K562 (cell line): ENCODE results near the gene NDUFS8. TPM values are rescaled to one million over a fixed set of nuclear protein-coding genes. Genes with fewer than 3 reads are reported as not detected.

Experiments
- ATAC-seq: fragments of 200-7000 bp; cut with Tn5 transposase; 3 replicates; pipeline ENCODE4 v1.9.1; 2020; ENCODE audit warnings: moderate library complexity
- BruUV-seq: library from RNA; stranded (reverse); fragments of 400-500 nt; replicated peaks from 2 replicates; lab custom pipeline; 2021; lab: Mats Ljungman, UMichigan
- CTCF ChIA-PET: fragments of 300-600 bp; formaldehyde crosslinking; extraction: SDS; loops from one replicate; lab custom pipeline; 2021; ENCODE audit warnings: low intra/inter-chr PET ratio; lab: Yijun Ruan, JAX
- POLR2A ChIA-PET: fragments of 300-600, 350-650 bp; sonication (Branson Sonifier 250); formaldehyde crosslinking; extraction: SDS; loops from one replicate; lab custom pipeline; 2021; ENCODE audit warnings: antibody characterized with exemption, inconsistent platforms; lab: Yijun Ruan, JAX
- DNase-seq, 4 experiments: peaks; one replicate each; pipeline versions ENCODE4 v3.0.0 to v3.0.0-alpha.2; 2011 to 2018; ENCODE audit warnings: low spot score in 3 of 4, mixed read lengths in 3 of 4; ENCODE audit errors: extremely low read depth in 1 of 4
- FAIRE-seq: peaks from 2 replicates; lab custom pipeline; 2011; peaks lifted over from hg19 to GRCh38; lab: Jason Lieb, UNC
- H2AFZ ChIP-seq: 2 replicates; pipeline ENCODE4 v1.6.0; 2011; ENCODE audit warnings: low read depth, low read length, control low read depth, inconsistent platforms
- H3K27ac ChIP-seq: fragments of 200-600 bp; 3 replicates; pipeline ENCODE4 v1.8.0; 2011; ENCODE audit warnings: low read depth, mild to moderate bottlenecking, control low read depth, inconsistent platforms, low read length, moderate library complexity, mixed read lengths; ENCODE audit errors: extremely low read depth
- H3K27me3 ChIP-seq, 2 experiments: fragments of 300-600 bp in 1 of 2; 2 replicates in 1 of 2; 3 replicates in 1 of 2; pipeline versions ENCODE4 v1.6.0 to v1.8.0; 2011; ENCODE audit warnings: inconsistent platforms in 2 of 2, low read length in 2 of 2, mild to moderate bottlenecking in 1 of 2, mixed read lengths in 1 of 2, moderate library complexity in 1 of 2; ENCODE audit not compliant: control insufficient read depth in 2 of 2, insufficient read depth in 2 of 2
- H3K36me3 ChIP-seq: fragments of 300-600 bp; 3 replicates; pipeline ENCODE4 v1.8.0; 2011; ENCODE audit warnings: mild to moderate bottlenecking, low read length, inconsistent platforms; ENCODE audit not compliant: control insufficient read depth, insufficient read depth
- H3K4me1 ChIP-seq, 2 experiments: fragments of 200-600 bp in 1 of 2; replicated peaks in 1 of 2; 2 replicates in 1 of 2; 3 replicates in 1 of 2; pipeline versions ENCODE4 v1.5.1 to v1.8.0; 2011; ENCODE audit warnings: inconsistent platforms in 2 of 2, low read length in 2 of 2, mild to moderate bottlenecking in 1 of 2, mixed read lengths in 1 of 2, moderate library complexity in 1 of 2; ENCODE audit not compliant: control insufficient read depth in 2 of 2, insufficient read depth in 2 of 2
- H3K4me2 ChIP-seq: 2 replicates; pipeline ENCODE4 v1.6.1; 2011; ENCODE audit warnings: low read length, control low read depth, inconsistent platforms, mixed read lengths; ENCODE audit not compliant: insufficient read depth
- H3K4me3 ChIP-seq: fragments of 200-600 bp; sonication (generic), shearing (Covaris generic); 2 replicates; pipeline ENCODE4 v1.5.1; 2016; ENCODE audit warnings: control low read depth, inconsistent platforms
- H3K79me2 ChIP-seq: fragments of 200-600 bp; 3 replicates; pipeline ENCODE4 v1.8.0; 2011; ENCODE audit warnings: low read length, inconsistent platforms; ENCODE audit not compliant: control insufficient read depth, insufficient read depth
- H3K9ac ChIP-seq, 2 experiments: 2 replicates each; pipeline versions ENCODE4 v1.6.0 to v1.6.1; 2011; ENCODE audit warnings: low read depth in 2 of 2, low read length in 2 of 2, control low read depth in 1 of 2, inconsistent platforms in 1 of 2, mild to moderate bottlenecking in 1 of 2, mixed read lengths in 1 of 2; ENCODE audit not compliant: insufficient read depth in 1 of 2
- H3K9me1 ChIP-seq: one replicate; pipeline ENCODE4 v1.6.0; 2011; ENCODE audit warnings: inconsistent platforms, mild to moderate bottlenecking, low read length, moderate library complexity; ENCODE audit not compliant: control insufficient read depth, insufficient read depth
- H3K9me3 ChIP-seq: replicated peaks from 2 replicates; pipeline ENCODE4 v1.5.1; 2011; ENCODE audit warnings: low read depth, low read length, inconsistent platforms; ENCODE audit not compliant: control insufficient read depth, insufficient read depth
- H4K20me1 ChIP-seq: replicated peaks from 2 replicates; pipeline ENCODE4 v1.6.1; 2011; ENCODE audit warnings: low read length, inconsistent platforms, mixed read lengths; ENCODE audit not compliant: control insufficient read depth, insufficient read depth
- BRD4 ChIP-seq: fragments of 200-600 bp; sonication (generic); IDR thresholded peaks from 2 replicates; pipeline ENCODE4 v1.6.1; 2017; ENCODE audit warnings: inconsistent platforms
- CBX3 ChIP-seq, 2 experiments: IDR thresholded peaks; 1 replicate in 1 of 2; 2 replicates in 1 of 2; pipeline ENCODE4 v1.6.1; 2012; ENCODE audit warnings: inconsistent platforms in 2 of 2, low read length in 2 of 2, borderline replicate concordance in 1 of 2, control low read depth in 1 of 2
- FOSL1 ChIP-seq: fragments of 200-800 bp; sonication (Bioruptor generic); conservative IDR thresholded peaks from 2 replicates; pipeline ENCODE4 v1.6.1; 2016; ENCODE audit warnings: missing genetic modification characterization, missing compliant biosample characterization
- FOXJ3 ChIP-seq: sonication (generic); formaldehyde crosslinking; IDR thresholded peaks from 2 replicates; pipeline ENCODE4 v1.4.0; 2020; ENCODE audit warnings: mild to moderate bottlenecking, missing genetic modification reagents
- IFI16 ChIP-seq: fragments of 250-450 bp; sonication (Bioruptor Pico); IDR thresholded peaks from 2 replicates; pipeline ENCODE4 v2.1.2; 2022; ENCODE audit warnings: mild to moderate bottlenecking, inconsistent platforms
- KDM5B ChIP-seq: fragments of 200-600 bp; sonication (generic); IDR thresholded peaks from 2 replicates; pipeline ENCODE4 v1.6.1; 2012; ENCODE audit warnings: low read depth, mild to moderate bottlenecking, moderate library complexity, low read length, control low read depth, inconsistent platforms; ENCODE audit not compliant: insufficient replicate concordance
- SIRT6 ChIP-seq: IDR thresholded peaks from one replicate; pipeline ENCODE4 v1.6.1; 2012; ENCODE audit warnings: low read depth, mild to moderate bottlenecking, control low read depth, inconsistent platforms, low read length, moderate library complexity
- SMARCB1 ChIP-seq: IDR thresholded peaks from 2 replicates; pipeline ENCODE4 v1.6.1; 2011; ENCODE audit warnings: improper control_type of control experiment, low read depth; ENCODE audit not compliant: insufficient read length
- ZNF197 ChIP-seq: fragments of 200-800 bp; sonication (Bioruptor generic); IDR thresholded peaks from 2 replicates; pipeline ENCODE4 v1.6.1; 2016; ENCODE audit warnings: low read depth, missing genetic modification characterization, missing compliant biosample characterization
- ZNF282 ChIP-seq: sonication (generic); formaldehyde crosslinking; IDR thresholded peaks from 2 replicates; pipeline ENCODE4 v1.8.1; 2023; ENCODE audit warnings: missing genetic modification reagents
- ZNF347 ChIP-seq: fragments of 450-650 bp; formaldehyde crosslinking; IDR thresholded peaks from 2 replicates; pipeline ENCODE4 v1.4.0; 2020; ENCODE audit warnings: low read depth, mild to moderate bottlenecking, moderate library complexity
- WGBS: fragments of 100-300 bp; shearing (Covaris generic); methylation state at CpG from one replicate; pipeline ENCODE4 v1.1.6; 2016; ENCODE audit warnings: low coverage, mixed read lengths; ENCODE audit not compliant: insufficient coverage; ENCODE audit errors: missing lambda C conversion rate; 5-methylcytosine and 5-hydroxymethylcytosine counted together
- in situ Hi-C: fragments of 300-500 bp; cut with MboI; formaldehyde crosslinking; loops from 4 replicates; pipeline ENCODE4 v1.15.0; 2018; ENCODE audit warnings: inconsistent platforms, mixed read lengths
- intact Hi-C: fragments of 100-400 bp; cut with micrococcal nuclease; formaldehyde crosslinking; loops from 2 replicates; pipeline ENCODE4 v1.14.2; 2022
- polyA plus RNA-seq, 8 experiments: library from polyadenylated mRNA; depleted of rRNA in 4 of 8; stranded (reverse) in 5 of 8; unstranded in 3 of 8; fragments of >200 nt; fragmentation: Nextera tagmentation in 2 of 8; fragmentation: Illumina TruSeq in 1 of 8; extraction: Ambion mirVana in 2 of 8; extraction: Trizol in 1 of 8; gene quantifications; 2 replicates each; pipeline versions ENCODE4 v1.2.1 to v1.2.3, GENCODE V29; 2011 to 2014; ENCODE audit warnings: inconsistent platforms in 1 of 8, missing spikeins in 1 of 8
- total RNA-seq, 7 experiments: library from RNA; depleted of rRNA in 6 of 7; stranded (reverse); fragments of >200 nt in 6 of 7; fragmentation: Illumina TruSeq in 2 of 7; extraction: Trizol in 2 of 7; gene quantifications; 2 replicates each; pipeline versions ENCODE4 v1.2.1 to v1.2.3, GENCODE V29; 2011 to 2021; ENCODE audit warnings: low replicate concordance in 1 of 7
- TF ChIP-seq, protein P1 (sequence below): fragments of 250-450 bp; sonication (Bioruptor Pico); IDR thresholded peaks from 2 replicates; pipeline ENCODE4 v1.5.0; 2021; ENCODE audit warnings: mild to moderate bottlenecking, moderate library complexity

NDUFS8 gene
- total and polyA plus RNA-seq, 9 of the 15 experiments (the other 6 are each of a cell fraction or from before 2014, with no cell fraction given): 36.5 to 351 (median 101) TPM

DNA sequence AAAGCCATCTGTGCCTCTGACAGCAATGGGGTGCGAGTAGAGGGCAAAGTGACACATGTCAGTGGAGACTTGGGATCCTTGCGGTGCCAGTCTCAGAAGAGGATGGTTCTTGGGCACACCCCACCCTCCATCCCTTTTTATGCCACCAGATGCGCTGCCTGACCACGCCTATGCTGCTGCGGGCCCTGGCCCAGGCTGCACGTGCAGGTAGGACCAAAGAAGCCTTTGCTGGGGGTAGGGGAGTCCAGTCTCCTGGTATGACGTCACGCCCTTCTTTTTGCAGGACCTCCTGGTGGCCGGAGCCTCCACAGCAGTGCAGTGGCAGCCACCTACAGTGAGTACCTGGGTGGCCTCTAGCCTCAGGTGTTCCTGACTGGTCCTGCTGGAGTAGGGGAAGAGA, 1.5 kb downstream of the NDUFS8 start:
- Histone ChIP-seq H3K79me2 (peaks cover 25% of the 10 kb centered on the region), H4K20me1 (no peaks in the 10 kb centered on the region), H3K4me1 (peaks cover 14 to 63% of the 10 kb centered on the region in 2 experiments; a peak in 4 of 5 replicates), H3K9me3 (no peaks in the 10 kb centered on the region), H2AFZ (no peak overlapping the region), H3K27me3 (no peaks in the 10 kb centered on the region), H3K27ac (no peak overlapping the region; the same call in 2 of the 3 replicates), H3K36me3 (peaks cover 39% of the 10 kb centered on the region; the same call in 2 of the 3 replicates), H3K4me3 (no peak overlapping the region), H3K9ac (peak overlapping the region; percentile 98 to 99), H3K4me2 (peak overlapping the region; percentile 95; the same call in 1 of the 2 replicates), H3K9me1 (no peaks in the 10 kb centered on the region)
- no TSS peak for BruUV-seq
- FAIRE-seq: no peak
- intact Hi-C loops: no loop called here
- in situ Hi-C loops: no loop called here
- TF ChIP-seq SMARCB1 (no peak), CBX3 (IDR thresholded peaks at IDR 0.05; ENCODE audit: borderline replicate concordance in 1 of 2, low read length in 2 of 2) (no peak), ZNF347 (CRISPR knock-in tag) (no peak), ZNF282 (CRISPR knock-in tag) (no peak), IFI16 (no peak), BRD4 (no peak), ZNF197 (CRISPR knock-in tag) (no peak), KDM5B (no peak), SIRT6 (no peak), FOXJ3 (CRISPR knock-in tag) (no peak), FOSL1 (no peak)
- TF ChIP-seq, protein P1, sequence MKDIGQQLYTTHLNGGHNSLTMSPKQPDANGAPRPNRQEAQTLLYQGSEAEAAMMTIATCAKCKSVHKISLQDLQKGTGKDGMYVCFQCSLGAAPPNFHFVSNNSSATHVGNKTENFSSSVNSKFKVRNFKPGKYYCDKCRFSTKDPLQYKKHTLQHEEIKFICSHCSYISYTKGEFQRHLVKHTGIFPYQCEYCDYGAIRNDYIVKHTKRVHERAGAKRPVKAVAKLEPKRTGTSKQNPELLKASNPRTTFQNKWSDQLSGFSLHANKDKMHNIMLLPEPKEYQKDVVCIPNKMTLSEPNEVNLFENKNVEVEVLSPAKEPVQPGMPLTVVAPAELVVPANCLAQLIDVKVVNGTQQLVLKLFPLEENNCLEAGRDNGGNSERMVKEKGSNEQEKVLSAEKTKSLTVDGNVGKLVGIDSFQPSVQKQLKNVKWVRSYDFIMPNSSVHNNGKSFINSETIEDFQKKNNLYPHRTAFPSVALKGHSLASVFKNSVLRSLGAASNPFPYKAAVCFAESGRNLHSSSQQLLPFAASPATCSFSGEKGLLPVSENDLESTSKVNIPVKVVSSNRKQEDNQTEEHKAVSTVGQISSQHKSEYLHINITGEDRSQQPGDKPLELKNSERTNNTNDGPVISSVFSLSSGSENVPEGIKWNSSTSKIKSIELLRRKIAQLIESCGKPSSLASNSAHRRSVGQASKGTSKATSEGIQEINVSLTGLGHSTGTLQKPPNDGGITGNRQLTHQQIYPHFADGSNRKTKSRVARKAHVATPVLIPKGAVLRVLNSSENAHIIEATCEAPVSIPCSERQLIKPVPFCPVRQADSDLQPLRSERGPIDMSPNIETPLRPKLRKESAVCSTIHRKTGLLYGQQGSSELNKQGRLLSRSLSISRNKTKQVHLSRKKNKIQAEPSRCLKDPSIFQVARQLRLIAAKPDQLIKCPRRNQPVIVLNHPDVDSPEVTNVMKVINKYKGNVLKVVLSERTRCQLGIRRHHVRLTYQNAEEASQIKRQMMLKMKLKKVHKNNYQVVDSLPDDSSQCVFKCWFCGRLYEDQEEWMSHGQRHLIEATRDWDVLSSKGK: no peak
- ATAC-seq: no peak
- POLR2A ChIA-PET: interaction anchor here (0.7 to 1.3 kb wide), 2 partner anchors 8 to 1703 kb away, joined by 3 to 8 read pairs; no protein-coding TSS in a partner anchor
- CTCF ChIA-PET: no interaction called here
- DNase-seq: no peak
- 88% methylated on average over 8 of the region's 9 CpGs for WGBS
